Left lung (tissue), 14 donors: ENCODE measurements around the gene BPIFA1. TPM values are rescaled to one million over a fixed set of nuclear protein-coding genes. Genes with fewer than 3 reads are reported as not detected.

Experiments used
- ATAC-seq: fragments of 200-7000 bp; cut with Tn5 transposase; one replicate; pipeline ENCODE4 v1.9.1; 2020; ENCODE audit warnings: moderate library complexity
- DNase-seq, 4 donors: peaks; one replicate each; pipeline ENCODE4 v3.0.0-alpha.2; 2013 to 2020
- H3K27ac ChIP-seq, 2 donors: fragments of 200-600 bp; sonication (generic) in 1 of 2; one replicate each; pipeline versions ENCODE4 v1.5.0 to v1.8.0; 2020 to 2021
- H3K27me3 ChIP-seq, 2 donors: fragments of 200-600 bp; sonication (generic) in 1 of 2; one replicate each; pipeline versions ENCODE4 v1.5.0 to v1.8.0; 2020 to 2021
- H3K36me3 ChIP-seq, 2 donors: fragments of 200-600 bp; sonication (generic) in 1 of 2; one replicate each; pipeline versions ENCODE4 v1.5.0 to v1.8.0; 2020 to 2021
- H3K4me1 ChIP-seq, 2 donors: fragments of 200-600 bp; one replicate each; pipeline ENCODE4 v1.8.0; 2021
- H3K4me3 ChIP-seq, 2 donors: fragments of 200-600 bp; sonication (generic) in 1 of 2; one replicate each; pipeline versions ENCODE4 v1.5.0 to v1.8.0; 2020 to 2021; ENCODE audit warnings: mild to moderate bottlenecking in 1 of 2
- H3K9me3 ChIP-seq, 2 donors: fragments of 200-600 bp; sonication (generic) in 1 of 2; one replicate each; pipeline versions ENCODE4 v1.5.0 to v1.8.0; 2020 to 2021
- CTCF ChIP-seq, 2 donors: fragments of 200-600 bp; sonication (generic) in 1 of 2; IDR thresholded peaks; one replicate each; pipeline versions ENCODE4 v1.5.0 to v1.8.0; 2021; ENCODE audit warnings: antibody characterized with exemption in 2 of 2
- intact Hi-C, 2 donors: fragments of 100-400 bp; cut with DNase I; formaldehyde crosslinking; loops; one replicate each; pipeline versions ENCODE4 v1.11.2 to v1.14.2; 2022
- long read RNA-seq, 12 donors: library from polyadenylated mRNA in 2 of 12; unstranded in 2 of 12; transcript quantifications; one replicate each; pipeline ENCODE4 v2.0.0 and lab custom pipeline, GENCODE V29; 2019 to 2026
- polyA plus RNA-seq, 6 donors: library from polyadenylated mRNA; unstranded; fragments of 120-200 nt; gene quantifications; one replicate each; pipeline ENCODE4 v1.2.1, GENCODE V29; 2013; ENCODE audit not compliant: insufficient read length in 6 of 6
- total RNA-seq, 2 donors: library from RNA; stranded (reverse); fragmentation: NEBNext Ultra II Directional; extraction: Animal tissue kit (Norgen Biotek cat#: 25700); gene quantifications; one replicate each; pipeline ENCODE4 v1.2.1, GENCODE V29; 2021
- donor health status: DM: no; HTN: yes; CAD: no.
- donor health status: DM: no; HTN: no; CAD: no.

Gene BPIFA1
- 1 to 10 TPM in 1 of 2 donors, not detected in 1; 9.2 TPM for total RNA-seq
- not detected for polyA plus RNA-seq
- long read RNA-seq, donor 1, result 0 reads
- long read RNA-seq, donor 2, result 0 reads
- long read RNA-seq, donor 3, result 0 reads
- long read RNA-seq, donor 4, result 0 reads
- long read RNA-seq, donor 5, result 0 reads
- long read RNA-seq, donor 6, result 0 reads
- long read RNA-seq, donor 7, result 0 reads
- long read RNA-seq, donor 8, result 0 reads
- long read RNA-seq, donor 9, result 0 reads
- long read RNA-seq, donor 10, transcript BPIFA1-201 (9 exons, 1,079 nt), result major isoform, 10 of 24 reads
- long read RNA-seq, donor 10, transcript BPIFA1-202 (9 exons, 1,026 nt), result minor isoform, 7 of 24 reads
- long read RNA-seq, donor 10, transcript BPIFA1-203 (9 exons, 1,063 nt), result minor isoform, 6 of 24 reads
- long read RNA-seq, donor 10, partial matches to known transcripts, result 0 of 24 reads
- long read RNA-seq, donor 10, other reads (novel, unspliced or antisense), result 1 of 24 reads
- long read RNA-seq, donor 11, result 0 reads
- long read RNA-seq, donor 12, result 0 reads

GRCh38 chr20:33235696-33236095 lies at the start of gene BPIFA1:
Gene BPIFA1 (plus strand): TSS chr20:33235996. CDS start chr20:33237712, 1,716 bp downstream.
- H3K27ac ChIP-seq, result no peak within 1 kb of the TSS
- TF ChIP-seq CTCF (IDR thresholded peaks at IDR 0.05), result no peak
- no peaks in the 10 kb centered on the region for H3K9me3 ChIP-seq
- intact Hi-C loops, result no loop called here
- peaks cover 0 to 11% of the 10 kb centered on the region in 2 donors for H3K27me3 ChIP-seq
- no peak for ATAC-seq
- H3K36me3 ChIP-seq, result no peaks in the 10 kb centered on the region
- H3K4me1 ChIP-seq, result no peaks in the 10 kb centered on the region
- H3K4me3 ChIP-seq, result no peak within 1 kb of the TSS
- DNase-seq, result no peak

GRCh38 chr20:33187491-33187890 lies 48.3 kb upstream of the BPIFA1 start:
- intact Hi-C loops, result no loop called here
- peaks cover 0 to 4% of the 10 kb centered on the region in 2 donors for H3K9me3 ChIP-seq
- no peak for ATAC-seq

GRCh38 chr20:33188421-33188820 lies 47.4 kb upstream of the BPIFA1 start:
- intact Hi-C loops, result no loop called here
- H3K36me3 ChIP-seq, result no peaks in the 10 kb centered on the region
- DNase-seq, result no peak
- H3K27me3 ChIP-seq, result peaks cover 0 to under 1% of the 10 kb centered on the region in 2 donors
- no peak for TF ChIP-seq CTCF (IDR thresholded peaks at IDR 0.05)
- no peak for ATAC-seq
- peaks cover 0 to 1% of the 10 kb centered on the region in 2 donors for H3K9me3 ChIP-seq
- peaks cover 0 to 3% of the 10 kb centered on the region in 2 donors for H3K4me1 ChIP-seq
- no peak overlapping the region for H3K27ac ChIP-seq
- no peak overlapping the region for H3K4me3 ChIP-seq

More at GRCh38 chr20:33187491-33187890, 48.3 kb upstream of the BPIFA1 start:
- TF ChIP-seq CTCF (IDR thresholded peaks at IDR 0.05), result no peak
- DNase-seq, result no peak
- Histone ChIP-seq H3K4me3 (no peak overlapping the region), H3K27me3 (no peaks in the 10 kb centered on the region), H3K4me1 (peaks cover 0 to 3% of the 10 kb centered on the region in 2 donors), H3K27ac (no peak overlapping the region), H3K36me3 (no peaks in the 10 kb centered on the region)

- peaks cover 0 to 3% of the 10 kb centered on the region in 2 donors for H3K4me1 ChIP-seq
- intact Hi-C loops, result no loop called here
- H3K9me3 ChIP-seq, result no peaks in the 10 kb centered on the region
- TF ChIP-seq CTCF (IDR thresholded peaks at IDR 0.05), result no peak
- H3K27me3 ChIP-seq, result peaks cover 0 to 5% of the 10 kb centered on the region in 2 donors
- no peak overlapping the region for H3K4me3 ChIP-seq
- no peak overlapping the region for H3K27ac ChIP-seq
- H3K36me3 ChIP-seq, result no peaks in the 10 kb centered on the region
- ATAC-seq (no peak), DNase-seq (no peak)
Measured at GRCh38 chr20:33191484-33191883, 44.3 kb upstream of the BPIFA1 start.

- peaks cover 0 to 6% of the 10 kb centered on the region in 2 donors for H3K27me3 ChIP-seq
- no peaks in the 10 kb centered on the region for H3K36me3 ChIP-seq
- no peak for ATAC-seq
- no peak for TF ChIP-seq CTCF (IDR thresholded peaks at IDR 0.05)
- H3K9me3 ChIP-seq, result no peaks in the 10 kb centered on the region
- H3K27ac ChIP-seq, result no peak overlapping the region
- intact Hi-C loops, result no loop called here
- H3K4me3 ChIP-seq, result no peak overlapping the region
- no peak for DNase-seq
- H3K4me1 ChIP-seq, result peaks cover 0 to 3% of the 10 kb centered on the region in 2 donors
Measured at GRCh38 chr20:33191955-33192354, 43.8 kb upstream of the BPIFA1 start.
